ENCODE data around the gene FSTL5.

The FSTL5 gene

DNA sequence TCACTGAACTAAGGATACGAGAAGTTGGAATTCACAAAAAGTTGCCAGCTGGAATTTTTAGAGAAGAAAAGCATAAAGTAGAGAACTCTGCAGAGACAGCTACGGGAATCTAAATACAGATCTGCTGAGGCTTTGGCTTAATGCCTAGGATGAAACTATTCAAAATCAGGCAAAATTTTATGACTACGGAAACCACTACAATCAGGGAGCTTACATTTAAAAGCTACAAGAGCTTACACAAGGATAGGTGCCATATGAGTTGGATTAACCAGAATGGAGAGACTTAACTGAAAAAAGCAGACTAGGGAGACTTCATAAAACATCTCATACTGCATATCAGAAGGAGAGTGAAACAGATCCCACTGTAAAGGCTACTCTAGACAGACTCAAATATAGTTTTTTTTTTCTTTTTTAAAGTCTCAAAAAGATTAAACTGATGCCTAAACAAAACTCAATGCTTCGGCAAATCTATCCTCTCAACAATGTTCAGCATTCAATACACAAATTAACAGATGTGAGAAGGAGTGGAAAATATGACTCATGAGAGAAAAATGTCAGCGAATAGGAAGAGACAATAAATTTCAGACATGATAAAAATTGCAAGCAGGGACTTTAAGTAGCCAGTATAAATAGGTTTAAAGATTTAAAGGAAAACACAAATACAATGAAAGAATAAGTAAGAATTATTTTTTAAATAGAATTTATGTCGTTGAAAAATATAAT lies 586.1 kb downstream of the FSTL5 start:
- DNase-seq (ENCODE audit: low spot score): no peak

DNA sequence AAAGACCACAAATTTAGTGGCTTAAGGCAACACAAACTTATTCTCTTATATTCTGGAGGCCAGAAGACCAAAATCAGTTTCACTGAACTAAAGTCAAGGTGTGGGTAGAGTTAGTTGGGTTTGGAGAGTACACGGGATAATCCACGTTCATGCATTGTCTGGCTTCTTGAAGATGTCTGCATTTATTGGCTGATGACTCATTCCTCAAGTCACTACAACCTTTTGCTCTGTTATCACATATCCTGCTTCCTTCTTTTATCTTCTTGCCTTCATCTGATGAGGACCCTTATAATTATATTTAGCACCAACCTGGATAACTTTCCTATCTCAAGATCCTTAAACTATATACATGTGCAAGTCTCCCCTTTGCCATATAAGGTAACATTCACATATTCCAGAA lies 590.0 kb downstream of the FSTL5 start:
- no peak for DNase-seq (ENCODE audit: low spot score)

DNA sequence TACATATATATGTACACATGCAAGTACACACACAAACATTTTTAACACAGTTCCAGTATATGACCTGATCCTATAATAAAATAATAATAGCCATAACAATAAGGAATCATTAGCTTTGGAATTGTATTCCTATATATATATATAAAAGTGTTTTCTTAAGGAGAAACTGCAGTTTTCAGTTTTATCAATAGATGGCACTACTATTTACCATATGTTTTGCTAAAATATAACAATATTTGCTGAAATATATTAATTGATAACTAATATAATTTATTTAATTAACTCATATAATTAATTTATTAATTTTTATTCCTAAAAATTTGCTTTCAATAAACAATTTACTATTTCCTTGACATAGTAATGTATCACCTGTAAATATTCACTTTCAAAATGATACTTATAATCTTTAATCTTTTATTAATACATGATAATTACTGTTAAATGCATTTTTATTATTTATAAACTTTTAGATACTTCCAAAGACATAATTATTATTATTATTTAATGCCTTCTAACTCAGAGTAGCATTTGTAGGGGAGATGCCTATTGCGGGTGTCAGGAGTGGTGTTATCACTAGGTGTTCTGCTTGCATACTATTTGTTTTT lies 599.5 kb downstream of the FSTL5 start:
- no peak for DNase-seq (ENCODE audit: low spot score)

DNA sequence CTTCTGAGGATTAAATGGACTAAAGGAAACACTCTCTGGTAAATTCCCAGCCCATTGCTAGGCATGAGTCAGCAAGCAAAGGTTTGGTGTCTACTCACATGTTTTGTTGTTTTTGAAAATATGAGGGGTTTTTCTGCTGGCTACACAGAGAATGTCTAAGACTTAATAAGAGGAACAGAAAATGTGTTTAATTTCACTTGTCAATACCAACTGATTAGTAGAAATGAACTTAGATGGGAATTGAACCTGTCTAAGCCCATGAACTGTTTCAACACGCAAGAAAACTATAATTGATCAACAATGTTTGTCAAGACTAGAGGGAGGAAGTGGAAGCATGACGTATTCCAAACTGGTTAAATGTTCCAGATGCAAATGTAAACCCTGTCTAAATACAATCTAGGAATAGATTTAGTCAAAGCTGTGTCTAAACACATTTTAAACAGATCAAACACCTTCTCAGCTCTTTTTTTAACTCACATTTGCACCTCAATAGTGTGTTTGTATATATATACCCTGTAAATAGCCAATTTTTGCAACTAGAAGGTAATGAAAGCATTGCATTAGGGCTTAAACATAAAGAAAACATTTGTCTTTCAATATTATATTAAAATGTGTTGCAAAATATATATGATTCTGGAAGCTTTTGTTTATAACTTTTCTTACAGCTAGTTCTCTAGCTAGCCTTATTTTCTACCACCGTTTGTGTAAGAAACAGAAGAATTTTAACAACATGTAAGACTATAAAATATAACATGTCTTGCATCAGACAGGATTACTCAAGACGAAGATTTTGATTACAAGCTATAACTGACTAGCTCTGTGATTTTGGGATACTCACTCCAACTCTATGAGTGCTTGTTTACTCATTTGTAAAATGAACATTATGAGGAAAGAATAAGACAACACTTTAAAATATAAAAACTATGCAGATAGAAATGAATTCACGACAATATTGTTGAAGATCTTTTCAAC lies 607.8 kb downstream of the FSTL5 start:
- DNase-seq (ENCODE audit: low spot score): no peak

DNA sequence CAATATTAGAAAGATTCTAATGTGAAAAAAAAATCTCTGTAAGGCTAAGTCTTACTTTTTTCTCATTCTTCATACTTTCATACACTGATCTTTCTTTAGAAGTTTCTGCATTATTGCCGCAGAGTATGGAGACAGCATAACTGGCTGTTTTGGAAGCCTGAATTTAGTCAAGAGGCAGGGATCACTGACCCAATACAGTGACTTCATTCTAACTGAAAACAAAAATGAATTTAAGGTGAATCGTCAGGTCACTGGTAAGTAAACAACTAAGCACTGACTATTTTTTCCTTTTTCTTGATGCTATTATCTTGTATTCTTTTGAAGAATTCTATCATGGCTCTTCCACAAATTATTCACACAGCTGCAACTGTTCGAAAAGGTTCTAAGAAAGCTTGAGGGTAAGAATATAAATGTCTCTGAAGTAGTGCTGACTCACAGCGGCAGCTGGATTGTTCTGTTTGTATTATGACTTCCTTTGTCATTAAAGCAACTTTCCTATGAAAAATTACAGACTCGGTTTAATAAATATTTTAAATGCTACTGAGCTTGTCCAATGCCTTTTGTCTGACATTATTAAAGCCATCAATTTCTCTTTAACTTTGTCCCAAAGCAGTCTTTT lies 609.3 kb downstream of the FSTL5 start:
- no peak for DNase-seq (ENCODE audit: low spot score)

DNA sequence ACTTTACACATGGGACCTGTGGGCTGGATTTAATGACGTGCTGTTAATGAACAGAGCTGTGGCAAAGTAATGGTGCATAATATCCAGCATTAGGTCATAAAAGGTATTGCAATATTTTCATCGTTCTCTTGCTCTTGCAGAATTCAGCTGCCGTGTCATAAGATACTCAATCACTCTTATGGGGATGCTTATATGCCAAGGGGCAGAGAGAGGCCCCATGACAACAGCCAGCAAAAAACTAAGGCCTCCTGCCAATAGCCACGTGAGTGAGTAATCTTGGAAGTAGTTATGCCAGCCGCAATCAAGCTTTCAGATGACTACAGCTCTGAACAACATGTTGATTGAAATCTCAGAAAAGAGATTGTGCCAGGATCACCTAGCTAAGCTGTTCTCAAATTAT lies 616.9 kb downstream of the FSTL5 start:
- no peak for DNase-seq (ENCODE audit: low spot score)

DNA sequence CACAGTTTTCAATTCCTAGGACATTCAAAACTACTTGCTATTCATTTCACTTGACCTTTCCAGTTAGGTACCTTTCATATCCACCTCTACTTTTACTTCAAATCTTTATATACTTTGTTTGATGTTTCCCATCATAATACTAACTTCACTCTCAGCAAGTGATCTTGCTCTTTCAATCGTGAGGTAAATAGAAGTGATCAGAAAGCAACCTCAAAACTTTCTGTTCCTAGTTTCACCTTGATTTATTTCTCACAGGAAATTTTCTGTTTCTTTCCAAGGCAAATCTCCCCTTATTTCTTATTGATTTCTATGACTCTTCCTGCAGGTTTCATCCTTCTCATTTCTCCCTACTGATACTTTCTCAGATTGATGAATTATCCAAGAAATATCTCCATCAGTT lies 623.5 kb downstream of the FSTL5 start:
- DNase-seq (ENCODE audit: low spot score): no peak

DNA sequence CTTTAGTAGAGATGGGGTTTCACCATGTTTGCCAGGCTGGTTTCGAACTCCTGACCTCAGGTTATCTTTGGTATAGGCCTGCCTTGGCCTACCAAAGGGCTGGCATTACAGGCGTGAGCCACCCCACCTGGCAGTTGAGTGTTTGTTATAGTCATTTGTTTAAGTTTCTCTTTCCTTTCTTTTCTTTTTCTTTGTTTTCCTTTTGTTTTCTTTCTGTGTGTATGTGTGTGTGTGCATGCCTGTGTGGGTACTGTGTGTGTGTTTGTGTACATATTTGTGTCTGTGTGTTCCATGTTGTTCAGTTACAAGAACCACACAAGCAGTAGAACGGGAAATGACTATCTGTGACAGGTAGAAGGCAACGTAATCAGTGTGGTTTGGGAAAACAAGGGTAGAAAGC lies 624.9 kb downstream of the FSTL5 start:
- no peak for DNase-seq (ENCODE audit: low spot score)

DNA sequence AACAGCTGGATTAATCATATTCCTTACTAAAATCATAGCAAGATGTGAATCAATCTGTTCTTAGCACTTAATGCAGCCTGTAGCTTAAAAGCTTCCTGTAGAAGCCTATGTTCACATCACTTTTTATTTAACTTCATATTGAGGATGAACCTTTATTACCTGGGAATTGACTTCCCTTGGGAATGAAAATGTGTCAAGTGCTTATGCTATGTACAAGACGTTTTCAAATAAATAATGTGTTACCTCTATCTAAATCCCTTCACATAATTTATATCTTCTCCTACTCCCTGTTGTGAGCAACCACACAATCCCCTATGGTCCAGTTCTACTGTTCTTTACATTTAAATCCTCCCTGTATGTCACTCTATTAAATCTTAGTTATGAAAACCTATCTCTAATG lies 633.1 kb downstream of the FSTL5 start:
- DNase-seq (ENCODE audit: low spot score): no peak

DNA sequence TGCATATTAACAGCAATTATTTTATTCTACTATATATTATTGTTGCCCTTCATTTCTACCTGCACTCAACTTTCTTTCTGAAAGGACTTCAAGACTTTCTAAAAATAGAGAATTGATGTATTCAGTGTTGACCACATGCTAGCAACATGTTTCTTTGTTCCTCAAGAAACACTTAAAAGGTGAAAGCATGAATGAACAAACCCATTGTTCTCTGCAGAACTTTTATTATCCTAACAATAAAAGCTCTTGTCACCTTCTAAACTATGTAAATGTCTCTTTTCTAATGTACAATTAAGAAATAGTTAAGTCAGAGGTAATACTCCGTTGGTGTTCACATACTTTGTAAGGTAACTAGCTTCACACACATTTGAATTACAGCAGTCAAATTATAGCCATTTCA lies 638.7 kb downstream of the FSTL5 start:
- DNase-seq (ENCODE audit: low spot score): no peak

DNA sequence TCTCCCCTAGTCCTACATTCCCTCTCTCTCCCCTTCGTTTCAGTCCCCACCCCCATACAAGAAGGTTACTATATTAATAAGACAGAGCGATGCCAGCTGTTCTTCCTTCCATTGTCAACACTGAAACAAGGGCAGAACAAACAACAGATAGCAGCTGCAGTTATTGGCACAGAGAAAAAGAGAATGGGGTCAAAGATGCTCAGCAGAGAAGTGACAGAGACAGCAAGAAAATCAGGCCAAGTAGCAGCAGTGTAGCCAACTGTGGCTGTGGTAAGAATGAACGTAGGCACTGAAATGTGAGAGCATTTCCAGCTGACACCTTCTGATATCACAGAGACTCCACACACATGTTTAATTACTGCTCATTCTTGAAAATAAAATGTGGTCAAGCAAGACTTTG lies 641.8 kb downstream of the FSTL5 start:
- no peak for DNase-seq (ENCODE audit: low spot score)

DNA sequence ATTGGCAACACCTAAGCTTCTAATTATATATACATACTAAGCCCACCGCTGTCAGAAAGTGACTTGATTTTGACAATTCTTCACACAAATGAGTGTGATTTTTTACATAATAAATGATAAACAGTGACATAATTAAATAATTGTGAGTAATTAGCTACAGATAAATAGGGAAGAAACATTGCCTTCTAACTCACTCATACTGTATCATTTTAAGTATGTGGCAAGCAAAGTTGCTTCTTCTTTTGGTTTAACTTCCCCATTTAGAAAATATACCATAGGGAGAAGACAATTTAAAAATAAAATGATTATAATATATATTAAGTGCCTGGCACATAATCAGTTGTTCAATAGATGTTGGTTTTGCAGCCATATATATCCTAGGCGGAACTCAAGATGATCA lies 644.2 kb downstream of the FSTL5 start:
- no peak for DNase-seq (ENCODE audit: low spot score)

DNA sequence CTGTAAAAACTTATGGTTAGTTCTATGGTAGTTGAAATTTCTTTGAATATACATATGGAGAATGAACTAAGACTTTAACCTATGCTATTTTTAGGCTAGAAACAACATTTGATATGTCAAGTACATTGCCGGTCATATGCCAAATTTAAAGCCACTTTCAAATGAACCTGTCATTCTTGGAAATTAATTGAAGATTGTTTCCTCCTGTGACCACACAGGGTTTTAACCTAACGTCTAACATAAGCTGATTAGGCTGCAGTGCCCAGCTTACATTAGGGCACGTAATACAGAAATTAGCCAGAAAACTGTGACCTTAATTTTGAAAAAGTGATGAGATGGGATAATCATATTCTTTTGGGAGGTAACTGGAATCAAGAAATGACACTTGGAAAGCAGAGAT lies 645.9 kb downstream of the FSTL5 start:
- no peak for DNase-seq (ENCODE audit: low spot score)

DNA sequence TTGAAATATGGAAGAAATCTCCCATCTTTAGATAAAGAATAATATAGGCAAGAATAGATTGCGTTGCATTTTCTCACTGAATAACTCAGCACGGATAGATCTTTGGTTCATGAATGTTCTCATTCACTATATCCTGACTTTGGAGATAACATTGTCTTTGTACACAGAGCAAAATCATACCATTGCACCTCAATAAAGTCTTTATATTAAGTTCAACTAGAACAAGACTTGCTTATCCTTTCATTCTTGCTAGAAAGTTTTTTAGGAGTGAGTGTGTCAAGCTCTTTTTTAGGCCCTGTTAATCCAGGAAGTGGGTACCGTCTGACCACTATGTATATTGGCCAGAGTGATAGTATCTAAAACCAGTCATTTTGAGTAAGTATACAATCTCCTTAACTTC lies 658.7 kb downstream of the FSTL5 start:
- no peak for DNase-seq (ENCODE audit: low spot score)

DNA sequence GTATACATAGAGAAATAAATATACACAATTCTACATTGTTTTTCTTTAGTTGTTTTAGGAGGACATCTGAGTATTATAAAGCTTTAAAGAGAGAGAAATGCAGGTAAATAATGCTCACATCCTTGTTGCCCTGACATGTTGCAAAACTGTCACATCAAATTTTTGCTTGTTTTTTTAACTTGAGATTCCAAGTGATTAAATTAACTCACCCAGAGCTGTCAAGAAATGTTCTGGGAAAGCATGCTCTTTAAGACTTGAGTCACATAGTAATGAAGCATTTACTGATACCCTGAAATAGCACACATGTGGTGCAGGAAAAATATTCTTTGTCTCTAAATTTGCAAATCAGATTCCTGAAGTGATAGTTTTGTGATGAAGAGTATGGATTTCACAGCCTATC lies 665.6 kb downstream of the FSTL5 start:
- DNase-seq (ENCODE audit: low spot score): no peak

DNA sequence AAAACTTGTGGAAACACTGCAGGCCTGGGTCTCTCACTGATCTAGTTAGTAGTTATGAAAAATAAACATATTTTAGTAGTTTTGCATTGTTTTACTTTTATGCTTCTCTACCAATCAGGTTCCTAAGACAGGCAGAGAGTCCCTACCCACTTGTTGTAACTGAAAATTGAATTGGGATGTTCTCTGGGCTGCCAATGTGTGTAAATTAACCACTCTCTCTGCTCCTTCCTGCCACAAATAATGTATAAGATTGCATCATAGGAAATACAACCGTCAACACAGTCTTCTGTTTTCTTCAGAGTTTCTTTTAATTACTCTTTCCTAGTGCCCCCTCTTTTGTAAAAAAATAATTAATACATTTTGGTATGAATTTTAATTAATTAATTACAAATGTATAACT lies 677.3 kb downstream of the FSTL5 start:
- no peak for DNase-seq (ENCODE audit: low spot score)

DNA sequence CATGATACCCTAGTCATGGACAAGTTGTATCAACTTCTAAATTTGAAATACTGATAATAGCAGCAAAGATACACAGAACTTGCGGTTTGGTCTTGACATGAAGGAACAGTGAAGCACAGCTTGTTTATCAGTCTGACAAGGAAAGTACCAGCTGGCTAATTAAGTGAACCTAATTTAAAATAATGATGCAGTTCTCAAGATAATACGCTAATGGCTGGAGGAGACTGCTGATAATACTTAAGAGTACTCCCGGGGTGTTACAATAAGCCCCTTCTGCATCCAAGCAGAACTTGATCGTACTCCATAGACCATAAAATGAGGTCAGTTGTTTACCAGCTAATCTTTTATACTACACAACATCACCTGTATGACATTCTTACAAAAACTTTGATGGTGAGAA lies 697.5 kb downstream of the FSTL5 start:
- DNase-seq (ENCODE audit: low spot score): no peak

DNA sequence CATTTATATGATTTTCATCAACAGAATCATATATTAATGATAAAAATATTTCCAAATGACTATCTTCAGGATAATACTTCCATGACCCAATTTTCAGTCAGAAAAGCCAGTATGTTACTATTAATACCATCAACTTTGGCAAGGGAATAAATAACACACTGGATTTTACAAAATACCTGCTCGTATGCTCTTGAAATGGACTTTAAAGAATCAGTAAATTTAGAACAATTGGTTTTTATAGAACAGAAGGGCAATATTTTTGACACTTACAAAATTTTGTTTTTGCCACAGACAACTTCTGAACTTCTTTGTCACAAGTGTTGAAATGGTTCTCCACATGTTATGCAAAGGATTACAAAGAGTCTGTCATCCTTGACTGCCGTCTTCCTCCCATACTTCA lies 700.4 kb downstream of the FSTL5 start:
- no peak for DNase-seq (ENCODE audit: low spot score)

DNA sequence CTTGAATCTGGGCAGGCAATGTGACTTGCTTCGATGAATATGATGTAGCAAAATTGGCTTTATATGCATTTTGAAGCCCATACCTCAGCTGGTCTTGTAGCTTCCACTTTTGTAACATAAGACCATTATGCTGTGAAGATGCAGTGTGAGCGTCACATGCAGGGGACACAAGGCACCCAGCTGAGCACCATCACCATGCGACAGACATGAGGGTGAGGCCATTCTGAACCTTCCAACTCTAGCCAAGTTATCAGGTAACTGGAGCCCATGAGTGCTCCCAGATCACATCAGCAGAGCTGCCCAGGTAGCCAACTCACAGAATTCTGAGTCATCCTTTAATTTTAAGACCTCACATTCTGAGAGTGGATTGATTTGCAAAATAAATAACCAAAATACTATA lies 705.9 kb downstream of the FSTL5 start:
- DNase-seq (ENCODE audit: low spot score): no peak

DNA sequence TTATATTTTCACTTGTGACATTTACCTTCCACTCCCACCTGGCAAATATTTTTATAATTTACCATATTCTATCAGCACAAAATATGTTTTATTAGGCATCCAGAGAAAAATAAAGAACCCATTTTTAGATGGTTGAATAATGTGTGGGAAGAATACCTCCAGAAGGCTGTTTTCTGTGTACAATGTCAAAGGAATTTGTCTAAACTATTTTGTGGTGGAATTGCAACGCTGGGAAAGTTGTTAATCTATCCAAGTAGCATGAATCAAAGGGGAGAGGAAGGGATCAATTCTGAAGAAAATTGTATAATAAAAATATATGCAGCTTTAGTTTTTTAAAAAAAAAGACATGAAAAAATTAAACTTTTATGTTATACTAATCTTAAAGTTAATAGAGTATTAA lies 706.5 kb downstream of the FSTL5 start:
- no peak for DNase-seq (ENCODE audit: low spot score)

DNA sequence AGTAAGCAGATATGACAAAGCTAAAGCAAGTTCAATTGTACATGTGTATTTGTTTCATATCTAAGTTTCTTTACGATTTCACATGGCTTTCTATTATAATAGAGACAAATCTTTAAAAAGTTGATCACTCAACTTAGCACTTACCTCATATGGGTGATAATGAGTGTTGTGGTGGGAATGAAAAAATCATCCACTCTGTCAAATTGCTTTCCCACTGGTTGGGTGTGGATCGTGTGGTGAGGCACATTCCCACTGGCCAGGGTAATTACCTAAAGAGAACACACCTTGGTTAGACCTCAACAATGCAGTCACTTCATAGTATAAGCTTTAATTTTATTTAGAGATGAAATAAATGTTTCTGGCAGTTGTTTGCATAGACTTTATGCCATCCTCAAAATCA lies 708.9 kb downstream of the FSTL5 start:
- no peak for DNase-seq (ENCODE audit: low spot score)

DNA sequence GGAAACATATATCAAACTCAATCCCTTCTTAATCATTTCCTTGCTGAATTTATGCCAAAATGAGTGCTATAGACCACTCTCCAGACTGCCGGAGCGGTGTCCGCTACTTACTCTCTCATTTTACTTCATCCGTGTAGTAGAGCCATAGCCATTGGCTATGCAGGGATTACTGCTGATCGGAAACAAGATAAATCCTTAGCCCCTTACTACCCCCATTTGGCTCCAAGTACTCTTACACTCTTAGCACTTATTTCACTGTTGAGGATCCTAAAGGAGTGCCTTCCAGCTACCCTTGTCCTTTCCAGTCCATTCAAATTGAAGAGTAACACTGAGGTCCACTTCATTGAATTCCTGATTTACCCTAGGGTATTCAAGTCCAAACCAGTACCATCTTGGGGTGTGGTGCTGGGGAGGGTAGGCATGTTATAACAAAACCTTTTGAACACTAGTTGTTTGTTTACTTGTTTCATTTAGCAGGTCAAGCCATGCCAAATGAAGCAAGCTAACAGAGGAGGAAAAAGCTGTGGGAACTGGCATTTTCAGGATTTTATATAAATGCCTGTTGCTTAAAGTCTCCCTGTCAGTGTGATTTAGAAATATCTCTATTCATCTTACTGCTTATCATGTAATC lies 715.1 kb downstream of the FSTL5 start:
- DNase-seq (ENCODE audit: low spot score): no peak

Measured in CD4-positive, alpha-beta T cell treated with Interleukin-2 at 100 ng/mL for 4 hours (primary cell).